Astrocyte (in vitro differentiated cells and primary cell): Measurements from ENCODE around the gene BOD1L1.

Experiments used
- CTCF ChIP-seq: IDR thresholded peaks from 2 replicates; pipeline ENCODE4 v1.5.1; 2011; ENCODE audit warnings: low read depth, mild to moderate bottlenecking, inconsistent platforms, low read length, moderate library complexity; ENCODE audit not compliant: insufficient read depth
- EZH2 ChIP-seq: IDR thresholded peaks from 2 replicates; pipeline ENCODE4 v1.6.1; 2012; ENCODE audit warnings: mild to moderate bottlenecking, low read length, inconsistent platforms; ENCODE audit not compliant: insufficient read depth

DNA sequence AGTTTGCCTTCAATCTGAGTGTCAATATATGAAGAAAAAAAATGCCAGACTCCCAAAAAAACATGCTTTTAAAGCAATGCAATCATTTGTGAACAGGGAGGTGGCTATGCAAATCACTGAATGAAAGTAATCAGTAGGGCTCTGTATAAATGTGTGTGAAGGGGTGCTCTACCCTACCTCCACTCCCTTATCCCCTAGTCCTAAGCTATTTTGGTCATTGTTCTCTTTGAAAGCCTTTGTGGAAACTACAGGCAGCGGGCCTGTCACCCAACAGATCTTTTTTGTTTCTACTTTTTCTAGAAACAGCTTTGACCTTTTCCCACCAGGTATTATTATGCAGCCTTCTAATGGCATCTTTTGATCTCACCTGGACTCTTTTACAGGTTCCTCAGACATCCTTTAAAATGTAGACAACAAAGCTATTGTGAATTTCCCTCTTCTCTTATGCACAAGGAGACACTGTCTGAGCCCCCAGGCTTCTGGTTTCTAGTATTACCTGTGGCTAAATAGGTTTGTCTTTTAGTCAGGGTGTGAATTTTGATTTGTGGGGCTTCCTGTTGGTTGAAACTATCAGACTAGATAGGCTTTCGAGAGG, 9.2 kb downstream of the BOD1L1 start:
- TF ChIP-seq CTCF (no peak), EZH2 (no peak)
